GM12878 (cell line): ENCODE results near the gene GLT1D1. TPM values are rescaled to one million over a fixed set of nuclear protein-coding genes. Genes with fewer than 3 reads are reported as not detected.

ENCODE experiments used
- ATAC-seq: fragments of 200-7000 bp; cut with Tn5 transposase; 3 replicates; pipeline ENCODE4 v1.9.1; 2020; ENCODE audit warnings: mild to moderate bottlenecking, moderate library complexity
- BruUV-seq: library from RNA; stranded (reverse); fragments of 400-500 nt; replicated peaks from 2 replicates; lab custom pipeline; 2021; lab: Mats Ljungman, UMichigan
- CTCF ChIA-PET: fragments of 300-600 bp; sonication (Branson Sonifier 250); formaldehyde crosslinking; extraction: SDS; loops from one replicate; lab custom pipeline; 2021; ENCODE audit warnings: inconsistent platforms; lab: Yijun Ruan, JAX
- POLR2A ChIA-PET: fragments of 350-600 bp; formaldehyde crosslinking; extraction: SDS; loops from one replicate; lab custom pipeline; 2021; ENCODE audit warnings: inconsistent platforms; lab: Charles Lee
- RAD21 ChIA-PET: fragments of 300-600 bp; sonication (Branson Sonifier 250); formaldehyde crosslinking; loops from one replicate; lab custom pipeline; 2023; ENCODE audit warnings: antibody characterized with exemption; ENCODE audit not compliant: unreplicated experiment; lab: Charles Lee
- SMC1A ChIA-PET: fragments of 300-600 bp; sonication (Branson Sonifier 250); formaldehyde crosslinking; loops from one replicate; lab custom pipeline; 2023; ENCODE audit not compliant: unreplicated experiment, uncharacterized antibody; lab: Charles Lee
- DNase-seq: peaks from one replicate; pipeline ENCODE4 v3.0.0-alpha.2; 2011; ENCODE audit warnings: low read depth, low spot score
- FAIRE-seq: peaks from 3 replicates; lab custom pipeline; 2011; peaks lifted over from hg19 to GRCh38; lab: Jason Lieb, UNC
- H2AFZ ChIP-seq: 2 replicates; pipeline ENCODE4 v1.6.0; 2011; ENCODE audit warnings: low read depth, low read length, control low read depth; ENCODE audit not compliant: control insufficient read depth
- H3K27ac ChIP-seq: 2 replicates; pipeline ENCODE4 v1.5.1; 2011; ENCODE audit warnings: control low read depth; ENCODE audit not compliant: control insufficient read depth, insufficient read depth
- H3K27me3 ChIP-seq, 2 experiments: replicated peaks in 1 of 2; 2 replicates each; pipeline versions ENCODE4 v1.6.0 to v1.6.1; 2011; ENCODE audit warnings: low read length in 1 of 2; ENCODE audit not compliant: control insufficient read depth in 2 of 2, insufficient read depth in 2 of 2
- H3K36me3 ChIP-seq, 2 experiments: 2 replicates each; pipeline ENCODE4 v1.5.1; 2011; ENCODE audit warnings: low read length in 1 of 2; ENCODE audit not compliant: control insufficient read depth in 2 of 2, insufficient read depth in 2 of 2
- H3K4me1 ChIP-seq: 2 replicates; pipeline ENCODE4 v1.6.1; 2011; ENCODE audit warnings: mild to moderate bottlenecking, low read length, moderate library complexity, mixed read lengths; ENCODE audit not compliant: control insufficient read depth, insufficient read depth
- H3K4me2 ChIP-seq: 2 replicates; pipeline ENCODE4 v1.6.0; 2011; ENCODE audit warnings: control low read depth; ENCODE audit not compliant: control insufficient read depth, insufficient read depth
- H3K4me3 ChIP-seq: fragments of 200-600 bp; sonication (generic); 2 replicates; pipeline ENCODE4 v1.5.1; 2016
- H3K79me2 ChIP-seq: 2 replicates; pipeline ENCODE4 v1.6.0; 2011; ENCODE audit warnings: low read length; ENCODE audit not compliant: control insufficient read depth, insufficient read depth
- H3K9ac ChIP-seq: 2 replicates; pipeline ENCODE4 v1.8.0; 2011; ENCODE audit warnings: low read length, control low read depth, mixed read lengths; ENCODE audit not compliant: control insufficient read depth, insufficient read depth
- H3K9me3 ChIP-seq: replicated peaks from 3 replicates; pipeline ENCODE4 v1.5.1; 2011; ENCODE audit warnings: mild to moderate bottlenecking, low read length; ENCODE audit not compliant: control insufficient read depth, insufficient read depth
- H4K20me1 ChIP-seq: 2 replicates; pipeline ENCODE4 v1.6.0; 2011; ENCODE audit not compliant: control insufficient read depth, insufficient read depth
- ASH2L ChIP-seq: fragments of 300-600, 200-600 bp; sonication (generic); IDR thresholded peaks from 2 replicates; pipeline ENCODE4 v1.6.1; 2017; ENCODE audit warnings: low read depth, mild to moderate bottlenecking, borderline replicate concordance
- BHLHE40 ChIP-seq, 2 experiments: fragments of 450-650 bp in 1 of 2; IDR thresholded peaks; 2 replicates each; pipeline ENCODE4 v1.6.1; 2011 to 2017; ENCODE audit warnings: low read depth in 2 of 2, borderline replicate concordance in 1 of 2, improper control_type of control experiment in 1 of 2, low read length in 1 of 2, mild to moderate bottlenecking in 1 of 2
- BRCA1 ChIP-seq: IDR thresholded peaks from 2 replicates; pipeline ENCODE4 v1.6.1; 2011; ENCODE audit warnings: low read depth, low read length, improper control_type of control experiment
- CEBPB ChIP-seq, 2 experiments: fragments of 150-350 bp in 1 of 2; IDR thresholded peaks; 2 replicates each; pipeline ENCODE4 v1.6.1; 2012 to 2014; ENCODE audit warnings: low read depth in 2 of 2, low read length in 2 of 2, borderline replicate concordance in 1 of 2, inconsistent platforms in 1 of 2
- E2F4 ChIP-seq: IDR thresholded peaks from 2 replicates; pipeline ENCODE4 v1.6.1; 2012; ENCODE audit warnings: low read depth, low read length, improper control_type of control experiment
- ESRRA ChIP-seq: IDR thresholded peaks from 2 replicates; pipeline ENCODE4 v1.6.1; 2012; ENCODE audit warnings: mild to moderate bottlenecking, low read length, improper control_type of control experiment
- GABPA ChIP-seq: IDR thresholded peaks from 2 replicates; pipeline ENCODE4 v1.6.1; 2014; ENCODE audit warnings: antibody characterized with exemption, low read depth, mild to moderate bottlenecking, inconsistent platforms
- GATAD2B ChIP-seq: fragments of 450-650 bp; conservative IDR thresholded peaks from 2 replicates; pipeline ENCODE4 v1.6.1; 2017; ENCODE audit warnings: low read depth, mild to moderate bottlenecking, moderate library complexity
- HDAC2 ChIP-seq: fragments of 200-600 bp; sonication (generic); IDR thresholded peaks from 2 replicates; pipeline ENCODE4 v1.6.1; 2017
- HDAC6 ChIP-seq: fragments of 200-600 bp; sonication (generic); IDR thresholded peaks from one replicate; pipeline ENCODE4 v1.8.0; 2017; ENCODE audit warnings: antibody characterized with exemption; ENCODE audit not compliant: unreplicated experiment
- SMAD1 ChIP-seq: fragments of 450-650 bp; IDR thresholded peaks from 2 replicates; pipeline ENCODE4 v1.6.1; 2018; ENCODE audit warnings: mild to moderate bottlenecking, low read depth; ENCODE audit not compliant: partially characterized antibody
- SMAD5 ChIP-seq: IDR thresholded peaks from 2 replicates; pipeline ENCODE4 v1.6.1; 2016; ENCODE audit warnings: antibody characterized with exemption, low read depth
- TAF1 ChIP-seq: IDR thresholded peaks from 2 replicates; pipeline ENCODE4 v1.6.1; 2011; ENCODE audit warnings: mild to moderate bottlenecking, low read depth, low read length, borderline replicate concordance
- TARDBP ChIP-seq: IDR thresholded peaks from 2 replicates; pipeline ENCODE4 v1.6.1; 2016; ENCODE audit warnings: borderline replicate concordance
- ZNF622 ChIP-seq: fragments of 450-650 bp; IDR thresholded peaks from 2 replicates; pipeline ENCODE4 v1.6.1; 2017; ENCODE audit warnings: mild to moderate bottlenecking, inconsistent platforms
- ZZZ3 ChIP-seq: IDR thresholded peaks from 2 replicates; pipeline ENCODE4 v1.6.1; 2011; ENCODE audit warnings: low read depth; ENCODE audit not compliant: control insufficient read depth, insufficient read length
- WGBS: methylation state at CpG from one replicate; pipeline ENCODE4 v1.1.6; 2016; ENCODE audit warnings: low lambda C conversion rate; ENCODE audit not compliant: insufficient replicate concordance, insufficient coverage; ENCODE audit errors: missing lambda C conversion rate; 5-methylcytosine and 5-hydroxymethylcytosine counted together
- in situ Hi-C: fragments of 300-500 bp; cut with MboI; formaldehyde crosslinking; loops from 9 replicates; pipeline ENCODE4 v1.14.3; 2018; ENCODE audit warnings: mixed read lengths
- intact Hi-C: fragments of 100-400 bp; cut with micrococcal nuclease; formaldehyde crosslinking; loops from one replicate; pipeline ENCODE4 v1.14.2; 2022; ENCODE audit not compliant: unreplicated experiment
- polyA plus RNA-seq, 11 experiments: library from polyadenylated mRNA; depleted of rRNA in 4 of 11; unstranded in 6 of 11; stranded (reverse) in 5 of 11; fragments of >200 nt; fragmentation: Nextera tagmentation in 4 of 11; fragmentation: Illumina TruSeq in 1 of 11; extraction: Ambion mirVana in 4 of 11; extraction: Trizol in 1 of 11; gene quantifications; 1 replicate in 1 of 11; 2 replicates in 10 of 11; pipeline versions ENCODE4 v1.2.1 to v1.2.3, GENCODE V29; 2011 to 2016; ENCODE audit warnings: inconsistent platforms in 2 of 11, missing spikeins in 2 of 11, low read depth in 1 of 11
- total RNA-seq, 4 experiments: library from RNA; depleted of rRNA in 3 of 4; stranded (reverse); fragments of >200 nt in 3 of 4; fragmentation: Illumina TruSeq in 1 of 4; extraction: Trizol in 1 of 4; gene quantifications; 2 replicates each; pipeline versions ENCODE4 v1.2.1 to v1.2.3, GENCODE V29; 2013 to 2021

GLT1D1 gene
- total and polyA plus RNA-seq, 10 of the 15 experiments (the other 5 are each of a cell fraction or from before 2014, with no cell fraction given) = 0.42 to 62.8 (median 3.0) TPM

GRCh38 chr12:128842579-128842978, 10.7 kb upstream of the GLT1D1 start:
- Histone ChIP-seq H3K36me3 (no peaks in the 10 kb centered on the region), H3K27ac (no peak overlapping the region), H4K20me1 (no peaks in the 10 kb centered on the region), H2AFZ (no peak overlapping the region), H3K27me3 (no peaks in the 10 kb centered on the region), H3K4me3 (no peak overlapping the region), H3K4me1 (peaks cover 32% of the 10 kb centered on the region), H3K9ac (no peak overlapping the region), H3K4me2 (no peak overlapping the region), H3K79me2 (no peaks in the 10 kb centered on the region), H3K9me3 (peaks cover 2% of the 10 kb centered on the region; the same call in 1 of the 3 replicates)
- in situ Hi-C loops = no loop called here
- ATAC-seq (no peak), DNase-seq (no peak), FAIRE-seq (no peak)
- no TSS peak for BruUV-seq
- POLR2A ChIA-PET = interaction anchor here (0.6 kb wide), 1 partner anchor 11 kb away, joined by 3 read pairs; no protein-coding TSS in a partner anchor
- TF ChIP-seq GABPA (no peak), BRCA1 (no peak), TAF1 (no peak), BHLHE40 (IDR thresholded peaks at IDR 0.05; ENCODE audit: borderline replicate concordance in 1 of 2, low read depth in 2 of 2, low read length in 1 of 2) (no peak), E2F4 (no peak), ZZZ3 (no peak), HDAC2 (no peak), ASH2L (no peak), SMAD1 (no peak), SMAD5 (no peak), ESRRA (no peak), CEBPB (IDR thresholded peaks at IDR 0.05; ENCODE audit: borderline replicate concordance in 1 of 2, low read depth in 2 of 2, low read length in 2 of 2) (no peak), ZNF622 (no peak), GATAD2B (no peak), HDAC6 (no peak), TARDBP (no peak)
- intact Hi-C loops = no loop called here
- CTCF ChIA-PET = interaction anchor here (1.6 kb wide), 1 partner anchor 12 kb away, joined by 8 read pairs; no protein-coding TSS in a partner anchor
- SMC1A ChIA-PET = interaction anchor here (1.0 to 1.7 kb wide), 2 partner anchors 12 to 110 kb away, joined by 3 read pairs; no protein-coding TSS in a partner anchor
- RAD21 ChIA-PET = interaction anchor here (2.2 kb wide), 1 partner anchor 13 kb away, joined by 5 read pairs; no protein-coding TSS in a partner anchor
- WGBS = 99% methylated on average over 11 of the region's 11 CpGs
